Measurements from ENCODE around the gene ELL. TPM values are rescaled to one million over a fixed set of nuclear protein-coding genes. Genes with fewer than 3 reads are reported as not detected.

The ELL gene
- total and polyA plus RNA-seq, 3 donors from 2014 or later, result 48.0 to 76.1 (median 75.8) TPM

DNA sequence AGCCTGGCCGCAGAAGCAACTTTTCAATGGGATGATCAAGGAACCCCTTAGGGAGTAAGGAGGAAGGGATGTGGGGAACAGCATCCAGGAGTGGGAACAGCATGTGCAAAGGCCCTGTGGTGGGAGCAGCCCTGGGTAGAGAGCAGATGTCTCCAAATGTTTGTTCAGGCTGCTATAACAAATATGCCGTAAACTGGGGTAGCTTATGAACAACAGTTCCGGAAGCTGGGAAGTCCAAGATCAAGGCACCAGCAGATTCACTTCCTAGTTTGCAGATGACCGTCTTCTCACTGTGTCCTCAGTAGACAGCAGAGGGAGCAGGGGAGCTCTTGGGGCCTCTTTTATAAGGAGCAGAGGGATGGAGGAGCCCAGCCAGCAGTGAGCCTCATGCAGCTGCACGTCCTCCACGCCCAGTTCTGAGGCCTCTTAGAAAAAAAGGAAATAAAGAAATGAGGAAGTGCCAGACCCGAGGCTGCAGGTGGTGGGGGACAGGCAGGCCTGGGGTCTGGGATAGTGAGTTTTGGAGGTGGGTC lies 120.2 kb downstream of the ELL start:
- Histone ChIP-seq H3K4me1 (peaks cover 37% of the 10 kb centered on the region), H3K4me3 (no peak overlapping the region), H3K27ac (peak overlapping the region in 1 of 2 donors; percentile 45), H3K27me3 (no peaks in the 10 kb centered on the region), H3K9me3 (no peaks in the 10 kb centered on the region), H3K36me3 (ENCODE audit: low read depth, missing control alignments) (no peaks in the 10 kb centered on the region)
- 58 to 63% methylated on average over 7 of the region's 7 CpGs for WGBS, 2 donors
- intact Hi-C loops (cut with DNase I; ENCODE audit: low total_unique reads), result no loop called here
- TF ChIP-seq, protein P1, sequence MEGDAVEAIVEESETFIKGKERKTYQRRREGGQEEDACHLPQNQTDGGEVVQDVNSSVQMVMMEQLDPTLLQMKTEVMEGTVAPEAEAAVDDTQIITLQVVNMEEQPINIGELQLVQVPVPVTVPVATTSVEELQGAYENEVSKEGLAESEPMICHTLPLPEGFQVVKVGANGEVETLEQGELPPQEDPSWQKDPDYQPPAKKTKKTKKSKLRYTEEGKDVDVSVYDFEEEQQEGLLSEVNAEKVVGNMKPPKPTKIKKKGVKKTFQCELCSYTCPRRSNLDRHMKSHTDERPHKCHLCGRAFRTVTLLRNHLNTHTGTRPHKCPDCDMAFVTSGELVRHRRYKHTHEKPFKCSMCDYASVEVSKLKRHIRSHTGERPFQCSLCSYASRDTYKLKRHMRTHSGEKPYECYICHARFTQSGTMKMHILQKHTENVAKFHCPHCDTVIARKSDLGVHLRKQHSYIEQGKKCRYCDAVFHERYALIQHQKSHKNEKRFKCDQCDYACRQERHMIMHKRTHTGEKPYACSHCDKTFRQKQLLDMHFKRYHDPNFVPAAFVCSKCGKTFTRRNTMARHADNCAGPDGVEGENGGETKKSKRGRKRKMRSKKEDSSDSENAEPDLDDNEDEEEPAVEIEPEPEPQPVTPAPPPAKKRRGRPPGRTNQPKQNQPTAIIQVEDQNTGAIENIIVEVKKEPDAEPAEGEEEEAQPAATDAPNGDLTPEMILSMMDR (IDR thresholded peaks at IDR 0.05), result peak in 1 of 3 experiments; percentile 35
- no peak for TF ChIP-seq POLR2A (IDR thresholded peaks at IDR 0.05)
- DNase-seq, result peak; percentile 84

DNA sequence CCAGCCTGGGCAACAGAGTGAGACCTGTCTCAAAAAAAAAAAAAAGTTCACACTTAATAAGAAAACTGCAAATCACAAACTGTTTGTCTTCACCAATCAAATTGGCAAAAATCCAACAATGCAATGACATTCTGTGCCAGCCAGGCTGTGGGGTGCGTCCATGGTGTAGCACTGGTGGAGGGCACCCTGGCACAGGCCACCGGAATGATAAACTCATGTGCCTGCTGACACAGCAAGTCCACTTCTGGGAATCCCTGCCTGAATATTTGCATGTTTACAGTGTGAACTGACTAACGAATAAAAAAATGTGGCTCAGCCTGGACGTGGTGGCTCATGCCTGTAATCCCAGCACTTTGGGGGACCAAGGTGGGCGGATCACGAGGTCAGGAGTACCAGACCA lies 122.9 kb downstream of the ELL start:
- DNase-seq, result peak; percentile 88
- Histone ChIP-seq H3K4me1 (peaks cover 42% of the 10 kb centered on the region), H3K36me3 (ENCODE audit: low read depth, missing control alignments) (no peaks in the 10 kb centered on the region), H3K9me3 (no peaks in the 10 kb centered on the region), H3K27me3 (no peaks in the 10 kb centered on the region), H3K27ac (no peak overlapping the region), H3K4me3 (no peak overlapping the region)
- intact Hi-C loops (cut with DNase I; ENCODE audit: low total_unique reads), result no loop called here
- TF ChIP-seq, protein P1 (IDR thresholded peaks at IDR 0.05), result no peak
- TF ChIP-seq POLR2A (IDR thresholded peaks at IDR 0.05), result no peak
- WGBS, 2 donors, result 52 to 55% methylated on average over 6 of the region's 6 CpGs

GRCh38 chr19:18397242-18398202 lies 124.3 kb downstream of the ELL start, which contains the start of gene LRRC25:
TSS of gene LRRC25 (minus strand) at chr19:18397622. CDS start at chr19:18396963, 659 bp downstream.
- peak within 1 kb of the TSS; percentile 31 to 42 for H3K4me3 ChIP-seq
- WGBS, 2 donors, result 26 to 47% methylated on average over 8 to 33 of the region's 33 CpGs
- peak; percentile 83 for DNase-seq
- intact Hi-C loops (cut with DNase I; ENCODE audit: low total_unique reads), result no loop called here
- no peaks in the 10 kb centered on the region for H3K36me3 ChIP-seq (ENCODE audit: low read depth, missing control alignments)
- H3K9me3 ChIP-seq, result no peaks in the 10 kb centered on the region
- peak within 1 kb of the TSS in 1 of 2 donors; percentile 50 for H3K27ac ChIP-seq
- no peaks in the 10 kb centered on the region for H3K27me3 ChIP-seq
- peaks cover 34% of the 10 kb centered on the region for H3K4me1 ChIP-seq
- TF ChIP-seq POLR2A (IDR thresholded peaks at IDR 0.05), result no peak

DNA sequence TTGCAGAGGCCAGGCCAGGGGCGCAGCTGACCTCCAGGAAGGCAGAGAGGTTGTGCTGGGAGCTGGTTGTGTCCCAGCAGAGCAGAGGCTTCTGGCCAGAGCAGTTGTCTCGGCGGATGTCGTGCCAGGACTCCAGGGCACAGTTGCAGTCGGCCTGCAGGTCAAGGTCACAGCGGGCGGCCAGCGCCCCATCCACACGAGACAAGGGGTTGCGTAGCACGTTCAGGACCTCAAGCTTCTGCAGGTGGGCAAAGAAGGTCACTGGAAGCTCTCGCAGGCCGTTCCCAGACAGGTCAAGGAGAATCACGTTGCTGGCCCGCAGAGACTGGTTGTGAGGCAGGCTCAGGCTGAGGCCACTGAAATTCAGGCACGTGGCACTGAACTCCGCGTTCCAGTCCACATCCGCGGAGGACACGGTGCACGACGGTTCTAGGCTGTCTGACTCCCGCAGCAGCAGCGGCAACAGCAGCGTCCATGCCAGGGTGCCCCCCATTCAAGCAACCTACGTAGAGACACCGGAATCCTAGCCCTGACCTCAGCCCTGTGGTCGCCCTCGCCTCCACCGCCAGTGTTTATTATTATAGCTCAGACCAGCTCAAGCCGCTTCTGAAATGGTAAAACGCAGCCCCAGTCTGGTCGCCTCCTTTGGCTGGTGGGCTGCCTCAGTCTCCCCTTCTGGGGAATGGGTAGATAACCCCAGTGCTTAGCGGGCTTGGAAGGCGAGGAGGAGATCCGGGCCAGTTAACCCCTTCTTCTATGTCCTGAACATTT lies 125.2 kb downstream of the ELL start:
- no peak for TF ChIP-seq POLR2A (IDR thresholded peaks at IDR 0.05)
- TF ChIP-seq, protein P1 (IDR thresholded peaks at IDR 0.05), result no peak
- Histone ChIP-seq H3K4me3 (peak overlapping the region; percentile 31 to 42), H3K27ac (peak overlapping the region in 1 of 2 donors; percentile 50), H3K4me1 (peaks cover 26% of the 10 kb centered on the region), H3K36me3 (ENCODE audit: low read depth, missing control alignments) (no peaks in the 10 kb centered on the region), H3K9me3 (no peaks in the 10 kb centered on the region), H3K27me3 (no peaks in the 10 kb centered on the region)
- DNase-seq, result peak; percentile 72
- WGBS, 2 donors, result 9 to 17% methylated on average over 18 to 37 of the region's 37 CpGs
- intact Hi-C loops (cut with DNase I; ENCODE audit: low total_unique reads), result no loop called here

DNA sequence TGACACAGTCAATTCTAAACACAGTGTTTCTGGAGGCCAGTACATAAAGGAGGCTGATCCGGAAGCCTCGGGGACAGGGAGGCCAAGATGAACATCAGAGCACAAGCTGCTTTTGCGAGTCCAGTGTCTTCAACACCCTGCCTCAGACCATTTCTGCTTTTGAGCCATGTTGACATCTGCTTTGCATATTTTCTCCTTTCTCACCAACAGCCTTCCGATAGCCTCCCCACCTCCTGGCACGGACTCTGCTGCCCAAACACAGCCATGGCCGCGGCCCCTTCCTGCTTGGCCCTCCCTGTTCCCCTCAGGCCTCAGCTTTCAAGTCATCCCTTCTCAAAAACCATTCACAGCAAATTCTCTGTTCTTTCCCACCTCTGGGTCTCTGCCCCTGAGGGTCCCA lies 128.0 kb downstream of the ELL start:
- H3K36me3 ChIP-seq (ENCODE audit: low read depth, missing control alignments), result no peaks in the 10 kb centered on the region
- H3K9me3 ChIP-seq, result no peaks in the 10 kb centered on the region
- WGBS, 2 donors, result 75 to 77% methylated on average over 7 of the region's 7 CpGs
- H3K27me3 ChIP-seq, result no peaks in the 10 kb centered on the region
- H3K27ac ChIP-seq, result no peak overlapping the region
- no peak overlapping the region for H3K4me3 ChIP-seq
- no peak for TF ChIP-seq POLR2A (IDR thresholded peaks at IDR 0.05)
- TF ChIP-seq, protein P1 (IDR thresholded peaks at IDR 0.05), result no peak
- intact Hi-C loops (cut with DNase I; ENCODE audit: low total_unique reads), result no loop called here
- H3K4me1 ChIP-seq, result peaks cover 19% of the 10 kb centered on the region
- DNase-seq, result no peak

Data from testis (tissue), 3 donors.